GM12878 (cell line): ENCODE measurements around the gene WDR76.

Experiments used
- CHD1 ChIP-seq: IDR thresholded peaks from 2 replicates; pipeline ENCODE4 v1.6.1; 2012; ENCODE audit warnings: low read depth, low read length, improper control_type of control experiment
- FOXK2 ChIP-seq: fragments of 450-650 bp; IDR thresholded peaks from 2 replicates; pipeline ENCODE4 v1.6.1; 2017; ENCODE audit warnings: mild to moderate bottlenecking, moderate library complexity
- JUNB ChIP-seq: IDR thresholded peaks from 2 replicates; pipeline ENCODE4 v1.6.1; 2016; ENCODE audit warnings: antibody characterized with exemption, mild to moderate bottlenecking
- MYC ChIP-seq: IDR thresholded peaks from 2 replicates; pipeline ENCODE4 v1.6.1; 2011; ENCODE audit warnings: mild to moderate bottlenecking, low read length, moderate library complexity, inconsistent platforms; ENCODE audit not compliant: insufficient read depth, insufficient replicate concordance, insufficient read length, severe bottlenecking
- POLR2A ChIP-seq: IDR thresholded peaks from 2 replicates; pipeline ENCODE4 v1.6.1; 2011; ENCODE audit warnings: low read depth, mild to moderate bottlenecking, low read length
- RELA ChIP-seq: fragments of 450-650 bp; IDR thresholded peaks from 2 replicates; pipeline ENCODE4 v1.8.0; 2014; ENCODE audit warnings: borderline replicate concordance; ENCODE audit not compliant: partially characterized antibody
- RFX5 ChIP-seq: IDR thresholded peaks from 2 replicates; pipeline ENCODE4 v1.6.1; 2011; ENCODE audit warnings: low read depth, low read length, improper control_type of control experiment
- SMARCA5 ChIP-seq: fragments of 450-650 bp; IDR thresholded peaks from 2 replicates; pipeline ENCODE4 v1.6.1; 2017; ENCODE audit warnings: mild to moderate bottlenecking
- SMC3 ChIP-seq: IDR thresholded peaks from 2 replicates; pipeline ENCODE4 v1.6.1; 2011; ENCODE audit warnings: low read length, improper control_type of control experiment, borderline replicate concordance
- TCF12 ChIP-seq: IDR thresholded peaks from 2 replicates; pipeline ENCODE4 v1.6.1; 2011; ENCODE audit warnings: low read depth, mild to moderate bottlenecking, low read length
- ZZZ3 ChIP-seq: IDR thresholded peaks from 2 replicates; pipeline ENCODE4 v1.6.1; 2011; ENCODE audit warnings: low read depth; ENCODE audit not compliant: control insufficient read depth, insufficient read length
- TF ChIP-seq, protein P1 (sequence below), 3 experiments: IDR thresholded peaks in 2 of 3; conservative IDR thresholded peaks in 1 of 3; 2 replicates each; pipeline ENCODE4 v1.5.1; 2011; ENCODE audit warnings: low read depth in 3 of 3, low read length in 3 of 3, mild to moderate bottlenecking in 3 of 3, control low read depth in 2 of 3, moderate library complexity in 2 of 3, inconsistent platforms in 1 of 3, mixed read lengths in 1 of 3; ENCODE audit not compliant: control insufficient read depth in 2 of 3, insufficient read depth in 1 of 3; ENCODE audit errors: extremely low read depth in 1 of 3
- TF ChIP-seq, protein P2 (sequence below): IDR thresholded peaks from 2 replicates; pipeline ENCODE4 v1.6.1; 2011; ENCODE audit warnings: low read depth, low read length, improper control_type of control experiment, borderline replicate concordance

DNA sequence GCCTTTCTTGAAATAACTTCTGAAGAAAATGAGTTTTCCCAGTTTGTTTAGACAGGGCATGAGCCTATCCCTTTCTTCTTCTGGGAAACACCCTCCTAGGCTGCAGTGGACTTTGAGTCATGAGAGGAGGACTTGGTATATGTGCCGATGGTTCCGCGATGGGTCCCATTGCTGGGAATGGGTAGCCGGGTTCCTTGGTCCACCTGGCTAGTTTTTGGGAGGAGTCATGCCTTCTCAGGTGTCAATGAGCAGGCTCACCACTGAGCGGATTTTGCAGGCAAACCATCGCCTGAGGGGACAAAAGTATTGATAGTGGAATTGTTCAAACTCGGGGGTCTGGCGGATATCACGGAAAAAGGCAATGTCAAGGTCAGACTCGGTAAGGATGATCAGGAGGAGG is 46.8 kb downstream of the WDR76 start:
- no peak for TF ChIP-seq POLR2A
- TF ChIP-seq FOXK2, result no peak
- TF ChIP-seq, protein P1, sequence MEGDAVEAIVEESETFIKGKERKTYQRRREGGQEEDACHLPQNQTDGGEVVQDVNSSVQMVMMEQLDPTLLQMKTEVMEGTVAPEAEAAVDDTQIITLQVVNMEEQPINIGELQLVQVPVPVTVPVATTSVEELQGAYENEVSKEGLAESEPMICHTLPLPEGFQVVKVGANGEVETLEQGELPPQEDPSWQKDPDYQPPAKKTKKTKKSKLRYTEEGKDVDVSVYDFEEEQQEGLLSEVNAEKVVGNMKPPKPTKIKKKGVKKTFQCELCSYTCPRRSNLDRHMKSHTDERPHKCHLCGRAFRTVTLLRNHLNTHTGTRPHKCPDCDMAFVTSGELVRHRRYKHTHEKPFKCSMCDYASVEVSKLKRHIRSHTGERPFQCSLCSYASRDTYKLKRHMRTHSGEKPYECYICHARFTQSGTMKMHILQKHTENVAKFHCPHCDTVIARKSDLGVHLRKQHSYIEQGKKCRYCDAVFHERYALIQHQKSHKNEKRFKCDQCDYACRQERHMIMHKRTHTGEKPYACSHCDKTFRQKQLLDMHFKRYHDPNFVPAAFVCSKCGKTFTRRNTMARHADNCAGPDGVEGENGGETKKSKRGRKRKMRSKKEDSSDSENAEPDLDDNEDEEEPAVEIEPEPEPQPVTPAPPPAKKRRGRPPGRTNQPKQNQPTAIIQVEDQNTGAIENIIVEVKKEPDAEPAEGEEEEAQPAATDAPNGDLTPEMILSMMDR (IDR thresholded peaks at IDR 0.05 in 2 of 3, conservative IDR thresholded peaks at IDR 0.05 in 1 of 3; ENCODE audit: control insufficient read depth in 2 of 3, extremely low read depth in 1 of 3, insufficient read depth in 1 of 3, low read depth in 3 of 3, low read length in 3 of 3), result no peak
- no peak for TF ChIP-seq ZZZ3
- TF ChIP-seq TCF12, result no peak
- TF ChIP-seq SMC3, result no peak
- no peak for TF ChIP-seq RFX5
- no peak for TF ChIP-seq MYC
- no peak for TF ChIP-seq RELA
- TF ChIP-seq, protein P2, sequence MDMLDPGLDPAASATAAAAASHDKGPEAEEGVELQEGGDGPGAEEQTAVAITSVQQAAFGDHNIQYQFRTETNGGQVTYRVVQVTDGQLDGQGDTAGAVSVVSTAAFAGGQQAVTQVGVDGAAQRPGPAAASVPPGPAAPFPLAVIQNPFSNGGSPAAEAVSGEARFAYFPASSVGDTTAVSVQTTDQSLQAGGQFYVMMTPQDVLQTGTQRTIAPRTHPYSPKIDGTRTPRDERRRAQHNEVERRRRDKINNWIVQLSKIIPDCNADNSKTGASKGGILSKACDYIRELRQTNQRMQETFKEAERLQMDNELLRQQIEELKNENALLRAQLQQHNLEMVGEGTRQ, result no peak
- no peak for TF ChIP-seq CHD1
- TF ChIP-seq JUNB, result no peak
- no peak for TF ChIP-seq SMARCA5
